Ramos (cell line): ENCODE measurements around the gene ATP1A4.

ENCODE experiments used
- in situ Hi-C: fragments of 300-500 bp; cut with MboI; formaldehyde crosslinking; loops from one replicate; pipeline ENCODE4 v1.14.3; 2022; ENCODE audit warnings: low sequenced_read_pairs; ENCODE audit not compliant: unreplicated experiment

The ATP1A4 gene

DNA sequence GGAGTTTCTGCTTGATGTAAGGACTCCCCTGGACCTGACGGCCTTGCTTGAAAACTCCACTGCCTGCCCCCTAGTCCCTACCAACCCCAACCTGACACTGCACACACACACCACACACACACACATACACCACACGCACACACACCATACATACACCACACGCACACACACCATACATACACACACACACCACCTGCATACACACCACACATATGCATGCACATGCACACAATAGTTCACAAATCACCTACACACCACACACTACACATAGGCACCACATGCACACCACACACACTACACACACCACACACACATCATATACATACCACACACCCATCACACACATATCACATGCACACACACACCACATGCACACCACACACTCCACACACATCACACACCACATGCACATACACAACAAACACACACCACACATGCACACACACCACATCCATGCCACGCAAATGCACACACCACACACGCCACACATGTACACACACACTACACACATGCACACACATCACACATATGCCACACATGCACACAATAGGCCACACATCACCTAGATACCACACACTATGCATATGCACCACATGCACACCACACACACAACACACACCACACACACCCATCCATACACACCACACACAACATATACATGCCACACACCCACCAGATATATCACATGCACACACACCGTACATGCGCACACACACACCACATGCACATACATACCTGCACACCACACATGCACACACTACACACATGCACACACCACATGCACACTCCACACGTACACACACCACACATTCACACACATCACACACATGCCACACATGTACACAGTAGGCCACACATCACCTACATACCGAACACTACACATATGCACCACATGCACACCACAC, 42.7 kb downstream of the ATP1A4 start:
- in situ Hi-C loops: loop anchor here (5.0 to 10.0 kb wide), 3 partner anchors 98 to 421 kb away; no protein-coding TSS in a partner anchor

DNA sequence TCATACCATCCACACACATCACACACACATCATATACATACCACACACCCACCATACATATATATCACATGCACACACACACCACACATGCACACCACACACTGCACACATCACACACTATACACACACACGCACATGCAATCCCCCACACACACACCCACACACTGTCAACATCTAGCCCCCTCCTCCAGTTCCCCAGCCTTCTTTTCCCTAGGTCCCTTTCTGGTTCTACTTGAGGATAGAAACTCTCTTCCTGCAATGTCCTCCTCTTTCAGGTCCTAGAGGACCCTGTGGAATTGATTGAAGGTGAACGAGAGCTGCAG, 43.3 kb downstream of the ATP1A4 start:
- in situ Hi-C loops: loop anchor here (5.0 to 10.0 kb wide), 3 partner anchors 98 to 420 kb away; no protein-coding TSS in a partner anchor

DNA sequence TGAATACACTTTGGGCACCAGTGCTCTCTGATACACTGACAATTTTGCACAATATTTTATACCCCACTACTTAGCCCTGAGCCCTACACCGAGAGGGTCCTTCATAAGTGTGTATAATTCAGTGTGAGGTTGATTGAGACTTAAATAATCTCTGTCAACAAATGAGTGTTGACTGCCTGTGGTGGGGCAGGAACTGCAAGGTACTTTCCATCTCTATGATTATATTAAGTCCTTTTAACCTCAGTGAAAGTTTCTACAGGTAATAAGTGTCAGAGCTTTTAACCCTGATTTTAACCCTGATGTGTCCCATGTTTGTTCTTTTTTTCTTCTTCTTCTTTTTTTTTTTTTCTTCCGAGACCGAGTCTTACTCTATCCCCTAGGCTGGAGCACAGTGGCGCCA, 44.7 kb downstream of the ATP1A4 start:
- in situ Hi-C loops: loop anchor here (10.0 kb wide), 2 partner anchors 179 to 419 kb away; no protein-coding TSS in a partner anchor

DNA sequence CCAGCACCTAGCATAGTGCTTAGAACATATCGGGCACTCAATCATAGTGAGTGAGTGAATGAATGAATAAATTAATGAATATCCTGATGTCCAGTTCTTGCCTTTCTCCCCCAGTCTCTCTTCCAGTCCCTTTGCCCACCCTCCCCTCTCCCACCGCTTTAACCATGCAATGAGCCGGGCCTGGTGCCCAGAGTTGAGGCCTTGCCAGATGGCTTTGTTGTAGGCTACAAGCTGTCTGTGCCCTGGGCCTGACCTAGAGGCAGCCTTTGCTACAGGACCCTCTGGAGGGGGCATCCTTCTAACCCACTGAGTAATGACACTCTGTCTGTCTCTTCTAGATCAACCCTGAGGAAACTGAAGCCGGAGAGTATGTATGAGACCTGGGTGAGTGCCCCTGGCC, 45.8 kb downstream of the ATP1A4 start:
- in situ Hi-C loops: loop anchor here (10.0 kb wide), 2 partner anchors 178 to 418 kb away; no protein-coding TSS in a partner anchor

DNA sequence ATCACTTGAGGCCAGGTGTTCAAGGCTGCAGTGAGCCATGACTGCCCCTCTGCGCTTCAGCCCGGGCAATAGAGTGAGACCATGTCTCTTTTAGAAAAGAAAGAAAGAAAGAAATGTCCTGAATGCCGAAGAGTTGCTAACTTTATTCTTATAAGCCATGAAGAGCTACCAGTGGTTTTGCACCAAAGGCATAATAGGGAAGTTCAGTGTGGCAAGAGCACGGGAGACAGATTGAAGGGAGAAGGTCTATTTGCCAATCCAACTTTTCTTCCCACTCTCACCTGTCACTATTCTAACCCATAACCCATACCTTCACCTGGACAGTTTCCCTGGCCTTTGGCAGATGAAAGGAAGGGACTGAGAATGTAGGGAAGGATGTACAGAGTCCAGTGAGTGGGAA, 49.4 kb downstream of the ATP1A4 start:
- in situ Hi-C loops: no loop called here

DNA sequence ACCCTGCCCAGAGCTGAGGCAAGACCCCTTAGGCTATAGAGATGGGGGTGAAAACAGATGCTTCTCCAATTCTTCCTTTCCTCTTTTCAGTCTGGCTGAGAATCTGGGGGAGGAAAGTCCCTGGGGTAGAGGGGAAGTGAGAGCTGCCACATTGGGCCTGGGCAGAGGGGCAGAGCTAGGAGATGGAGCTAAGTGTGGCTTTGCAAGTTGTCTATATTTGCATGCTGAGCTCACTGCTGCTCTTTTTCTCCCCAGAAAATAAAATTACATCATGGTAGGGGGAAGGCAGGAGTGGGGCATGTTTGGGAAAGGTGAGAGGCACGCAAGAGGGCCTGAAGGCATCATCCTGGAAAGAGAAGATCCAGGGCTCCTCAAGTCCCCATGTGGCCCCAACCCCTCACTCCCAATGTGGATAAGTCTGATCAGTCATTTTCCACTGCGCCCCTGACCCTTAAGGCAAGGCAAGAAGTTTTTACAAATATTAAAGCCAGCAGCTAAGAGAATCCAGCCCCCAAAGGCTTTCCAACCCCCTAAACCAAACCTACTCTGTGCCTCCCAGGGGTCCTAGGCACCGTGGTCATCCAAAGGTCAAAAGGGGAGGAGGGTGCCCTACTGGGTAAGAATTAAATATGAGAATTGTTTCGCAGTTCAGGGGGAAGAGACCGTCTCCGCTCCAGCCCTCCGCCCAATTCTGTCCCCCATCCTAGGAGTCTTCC, 53.3 kb downstream of the ATP1A4 start:
- in situ Hi-C loops: no loop called here

DNA sequence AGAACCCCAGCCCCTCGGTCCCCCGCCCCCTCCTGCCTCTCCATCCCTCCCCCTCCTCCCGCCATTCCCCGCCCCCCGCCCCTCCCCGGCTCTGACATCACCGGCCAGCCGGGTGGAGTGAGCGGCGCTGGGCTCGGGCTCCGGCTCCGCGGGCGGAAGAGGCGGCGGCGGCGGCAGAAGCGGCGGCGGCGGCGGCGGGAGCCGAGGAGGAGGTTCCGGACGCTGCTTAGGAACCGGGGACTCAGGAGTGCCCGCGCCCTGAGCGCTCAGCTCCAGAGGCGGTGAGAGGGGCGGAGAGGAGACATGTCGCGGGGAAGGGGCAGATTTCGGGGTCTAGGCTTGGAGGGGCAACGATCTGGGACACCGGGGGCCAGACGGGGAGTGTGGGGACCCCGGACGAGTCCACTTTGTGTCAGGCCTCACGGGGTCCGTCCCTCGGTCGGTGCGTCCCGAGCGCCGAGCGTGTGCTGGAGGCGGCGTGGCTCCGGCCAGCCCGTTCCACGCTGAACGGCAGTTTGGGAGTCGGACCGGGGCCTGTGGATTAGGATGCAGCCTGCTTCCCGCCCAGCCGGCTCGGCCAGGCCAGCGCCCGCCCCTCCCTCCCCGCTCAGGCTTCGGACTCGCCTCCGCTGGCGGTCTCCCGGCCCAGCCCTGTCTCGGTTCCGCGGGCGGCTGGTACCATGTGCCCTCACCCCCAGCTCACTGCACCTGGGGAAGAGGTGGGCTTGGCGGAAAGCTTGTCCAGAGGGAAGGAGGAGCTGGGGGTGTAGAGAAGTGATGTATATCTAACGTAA, 54.0 kb downstream of the ATP1A4 start, which contains the start of gene PEA15:
Gene PEA15, plus strand, starts transcription at position 143 of the 794 bp plus-strand sequence. CDS start 6,161 bp downstream, outside the sequence.
- in situ Hi-C loops: no loop called here

DNA sequence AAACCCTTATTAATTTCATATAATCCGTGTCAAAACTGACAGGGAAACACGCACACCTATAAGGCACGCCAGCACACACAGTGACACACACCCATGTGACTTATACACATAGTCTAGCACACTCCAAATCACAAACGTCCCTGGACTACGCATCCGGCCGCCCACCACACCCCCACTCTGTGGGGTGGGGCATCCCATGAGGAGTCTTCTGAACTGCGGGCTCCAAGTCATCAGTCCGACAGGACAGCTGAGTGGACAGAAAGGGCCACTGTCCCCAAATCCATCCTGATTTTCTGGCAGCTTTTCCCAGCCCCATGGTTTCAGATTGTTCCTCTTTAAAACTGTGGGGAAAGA, 54.6 kb downstream of the ATP1A4 start:
- in situ Hi-C loops: no loop called here

DNA sequence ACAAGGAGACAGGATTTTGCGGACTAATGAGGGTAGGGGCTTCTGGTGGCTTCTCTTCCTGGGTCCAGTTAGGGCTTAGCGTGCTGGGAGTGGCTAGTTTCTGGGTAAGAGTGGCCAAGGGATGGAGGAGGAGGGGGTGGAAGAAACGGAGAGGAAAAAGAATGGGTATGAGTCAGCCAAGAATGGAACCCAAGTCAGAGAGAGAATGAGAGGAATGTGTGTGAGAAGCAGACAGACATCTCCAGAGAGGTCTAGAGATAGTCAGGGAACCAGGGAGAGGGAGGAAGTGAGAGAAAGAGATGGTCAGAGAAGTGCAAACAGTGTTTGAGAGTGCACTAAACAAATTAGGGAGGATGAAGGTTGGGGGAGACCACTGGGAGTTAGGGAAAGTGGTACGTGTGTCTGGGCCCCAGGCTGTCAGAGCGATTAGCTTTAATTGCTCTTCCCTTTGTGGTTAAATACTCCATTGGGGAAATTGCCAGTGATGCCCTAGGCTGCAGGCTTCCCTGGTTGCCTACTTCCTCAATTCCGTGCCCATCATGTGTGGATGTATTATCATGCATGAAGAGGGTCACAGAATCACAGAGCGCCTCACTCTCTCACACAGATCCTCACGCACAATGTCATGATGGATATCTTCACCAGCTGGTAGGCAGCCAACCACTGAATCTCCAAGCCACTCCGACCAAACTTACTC, 55.2 kb downstream of the ATP1A4 start:
- in situ Hi-C loops: no loop called here

DNA sequence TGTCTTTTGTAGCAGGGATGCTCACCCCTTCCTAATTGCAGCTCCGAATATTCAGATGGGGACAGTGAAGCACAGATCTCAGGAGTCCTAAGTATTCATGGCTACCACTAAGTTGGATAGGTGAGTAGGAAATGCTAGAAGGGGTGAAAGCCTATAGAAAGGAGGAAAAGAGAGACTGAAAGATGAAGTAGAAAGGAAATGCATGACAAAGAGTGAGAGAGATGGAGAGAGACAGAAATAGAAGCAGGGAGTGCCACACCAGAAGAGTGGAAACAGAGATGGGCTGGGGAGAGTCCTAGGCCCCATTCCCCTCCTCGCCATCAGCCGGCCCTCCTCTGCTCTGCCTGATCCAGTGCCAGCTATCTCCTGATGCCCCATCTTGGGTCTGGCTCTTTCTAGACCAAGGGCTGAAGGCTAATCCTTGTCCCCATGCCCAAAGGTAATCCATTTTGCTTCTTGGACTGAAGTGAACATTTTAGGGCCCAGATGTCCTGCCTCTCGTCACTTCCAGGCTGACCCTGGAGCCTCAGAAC, 55.8 kb downstream of the ATP1A4 start:
- in situ Hi-C loops: no loop called here

DNA sequence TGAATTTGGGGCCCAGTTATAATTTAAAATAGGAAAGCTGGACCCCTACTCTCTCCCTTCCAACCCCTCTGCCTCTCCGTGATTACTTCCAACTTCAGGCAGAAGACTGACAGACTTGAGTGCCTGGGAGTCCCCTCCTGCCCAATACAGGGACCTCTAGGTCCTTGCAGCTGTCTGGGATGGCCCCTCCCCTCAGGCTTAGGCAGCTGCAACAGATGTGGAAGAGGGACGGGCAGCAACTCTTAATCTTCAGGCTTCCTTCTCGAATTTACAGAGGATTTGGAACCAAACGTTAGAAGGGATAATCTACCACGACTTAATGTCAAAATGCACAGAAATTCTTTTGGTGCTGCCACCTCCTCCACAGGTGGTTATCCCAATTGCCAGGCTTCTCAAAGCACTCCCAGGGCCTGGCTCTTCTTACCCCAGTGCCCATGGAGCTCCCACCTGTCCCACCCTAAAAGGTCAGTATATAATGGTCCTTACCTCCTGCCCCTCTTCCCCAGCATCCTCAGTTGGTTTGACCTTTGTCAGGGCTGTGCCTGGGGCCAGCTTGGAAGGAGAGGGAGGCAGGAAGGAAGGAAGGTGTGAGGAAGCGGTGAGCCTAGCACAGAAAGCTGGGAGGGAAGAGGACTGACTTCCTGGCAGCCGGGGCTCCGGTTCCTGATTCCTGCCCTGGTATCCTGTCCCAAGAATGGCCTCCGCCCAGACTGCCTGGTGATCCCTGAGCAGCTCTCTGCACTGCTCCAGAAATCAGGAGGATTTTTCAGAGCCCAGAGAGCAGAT, 56.6 kb downstream of the ATP1A4 start:
- in situ Hi-C loops: no loop called here

DNA sequence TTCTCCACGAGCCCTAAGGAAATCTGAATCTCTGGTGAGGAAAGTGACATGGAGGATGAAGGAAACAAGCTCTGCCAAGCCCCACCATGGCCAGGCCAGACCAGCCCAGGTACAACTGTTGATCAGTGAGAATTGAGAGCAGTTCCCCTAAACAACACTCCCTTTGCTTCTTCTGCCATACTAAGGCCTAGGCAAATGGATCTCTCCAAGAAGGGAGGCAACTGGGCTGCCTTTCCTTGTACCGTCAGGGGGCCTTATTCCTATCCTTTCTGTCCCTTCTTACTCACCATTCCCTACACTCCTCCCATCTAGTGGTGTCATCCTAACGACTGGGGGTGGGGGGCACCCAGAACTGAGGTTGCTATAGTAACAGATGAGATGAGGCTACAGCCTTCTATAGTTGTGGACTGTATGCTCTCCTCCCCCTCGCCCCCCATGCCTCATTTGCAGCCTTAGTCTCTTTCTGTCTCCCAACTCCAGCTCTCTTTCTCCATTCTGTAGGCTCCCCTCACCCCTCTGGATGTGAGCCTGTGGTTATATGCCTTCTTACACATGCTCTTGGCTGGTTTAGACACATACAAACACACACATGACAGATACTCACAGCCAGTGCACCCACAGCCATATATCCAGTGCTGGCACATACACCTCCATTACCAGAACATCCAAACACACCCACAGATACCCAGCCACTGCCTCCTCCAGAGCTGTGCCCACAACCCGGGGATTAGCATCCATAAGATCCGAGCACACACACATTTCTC, 57.3 kb downstream of the ATP1A4 start:
- in situ Hi-C loops: no loop called here

DNA sequence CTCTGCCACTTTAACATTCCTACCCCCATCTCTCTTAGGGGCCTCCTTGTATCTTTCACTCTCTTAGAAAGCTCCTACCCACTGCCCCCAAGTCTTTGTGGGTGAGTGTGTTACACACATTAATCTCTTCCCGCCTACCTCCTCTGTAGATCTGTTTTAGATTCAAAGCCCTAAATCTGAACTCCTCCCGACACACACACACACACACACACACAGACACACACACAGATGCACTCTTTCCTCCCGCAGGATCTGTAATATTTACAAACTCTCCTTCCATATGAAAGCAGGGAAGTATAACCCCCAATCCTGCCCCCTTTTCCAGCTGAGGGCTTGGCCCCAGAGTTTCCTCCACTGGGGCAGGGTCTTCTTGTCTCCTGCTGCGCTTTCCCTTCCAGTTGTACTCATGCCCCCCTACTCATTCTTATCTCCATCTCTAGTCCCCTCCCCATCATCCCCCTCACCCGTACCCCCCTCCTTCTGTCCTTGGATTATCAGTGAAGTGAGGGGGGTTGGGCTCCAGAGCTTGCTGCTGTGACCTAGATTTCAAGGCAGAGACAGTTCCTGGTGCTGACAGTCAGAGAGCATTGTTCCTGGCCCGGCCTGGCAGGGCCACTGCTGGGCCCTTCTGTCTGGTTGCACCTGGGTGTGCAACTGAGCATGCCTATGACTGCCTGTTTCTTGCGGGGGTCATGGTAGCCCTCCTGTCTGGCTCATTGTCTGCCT, 58.1 kb downstream of the ATP1A4 start:
- in situ Hi-C loops: no loop called here

DNA sequence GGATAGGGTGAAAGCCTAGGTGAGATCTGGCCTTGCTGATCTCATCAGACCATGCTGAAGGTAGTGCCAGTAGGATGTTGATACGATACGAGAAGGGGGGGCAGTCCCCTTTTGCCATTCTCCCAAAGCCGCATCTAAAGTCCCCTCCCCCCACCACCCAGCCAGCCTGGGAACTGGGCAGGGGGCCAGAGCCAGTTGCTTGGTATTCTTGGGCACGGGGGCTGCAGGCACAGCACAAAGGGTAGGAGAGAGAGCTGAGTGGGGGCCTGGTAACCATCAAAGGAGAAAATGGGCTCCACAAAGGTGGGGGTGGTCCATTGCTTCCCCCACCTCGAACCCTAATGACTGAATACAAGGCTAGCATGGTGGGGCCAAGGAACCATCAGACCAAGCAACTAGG, 59.2 kb downstream of the ATP1A4 start:
- in situ Hi-C loops: no loop called here

DNA sequence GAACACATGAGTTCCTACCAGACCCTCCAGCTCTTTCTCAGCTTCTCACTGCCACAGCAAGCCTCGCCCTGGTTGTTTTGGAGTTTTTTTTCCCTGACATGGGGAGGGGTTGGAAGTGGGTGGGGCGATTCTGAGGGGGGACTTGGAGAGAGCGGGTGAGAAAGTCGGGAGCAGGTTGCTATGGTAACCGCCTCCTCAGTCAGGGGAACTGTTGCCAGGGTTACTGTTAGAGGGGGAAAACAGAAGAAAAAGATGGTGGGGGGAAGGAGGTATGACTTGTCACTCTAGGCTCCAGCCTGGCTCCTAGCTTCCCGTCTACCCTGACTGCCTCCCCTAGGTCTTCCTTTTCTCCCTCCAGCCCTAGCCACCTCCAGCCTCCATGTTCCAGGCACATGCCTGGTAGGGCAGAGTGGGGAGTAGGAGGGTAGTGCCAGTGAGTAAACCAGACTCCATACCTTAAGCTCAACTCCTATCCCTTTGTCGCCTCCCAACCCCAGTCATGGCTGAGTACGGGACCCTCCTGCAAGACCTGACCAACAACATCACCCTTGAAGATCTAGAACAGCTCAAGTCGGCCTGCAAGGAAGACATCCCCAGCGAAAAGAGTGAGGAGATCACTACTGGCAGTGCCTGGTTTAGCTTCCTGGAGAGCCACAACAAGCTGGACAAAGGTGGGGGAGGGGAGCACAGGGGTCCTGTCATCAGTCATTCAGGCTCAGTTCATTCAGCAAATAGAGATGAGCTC, 59.8 kb downstream of the ATP1A4 start:
- in situ Hi-C loops: no loop called here

DNA sequence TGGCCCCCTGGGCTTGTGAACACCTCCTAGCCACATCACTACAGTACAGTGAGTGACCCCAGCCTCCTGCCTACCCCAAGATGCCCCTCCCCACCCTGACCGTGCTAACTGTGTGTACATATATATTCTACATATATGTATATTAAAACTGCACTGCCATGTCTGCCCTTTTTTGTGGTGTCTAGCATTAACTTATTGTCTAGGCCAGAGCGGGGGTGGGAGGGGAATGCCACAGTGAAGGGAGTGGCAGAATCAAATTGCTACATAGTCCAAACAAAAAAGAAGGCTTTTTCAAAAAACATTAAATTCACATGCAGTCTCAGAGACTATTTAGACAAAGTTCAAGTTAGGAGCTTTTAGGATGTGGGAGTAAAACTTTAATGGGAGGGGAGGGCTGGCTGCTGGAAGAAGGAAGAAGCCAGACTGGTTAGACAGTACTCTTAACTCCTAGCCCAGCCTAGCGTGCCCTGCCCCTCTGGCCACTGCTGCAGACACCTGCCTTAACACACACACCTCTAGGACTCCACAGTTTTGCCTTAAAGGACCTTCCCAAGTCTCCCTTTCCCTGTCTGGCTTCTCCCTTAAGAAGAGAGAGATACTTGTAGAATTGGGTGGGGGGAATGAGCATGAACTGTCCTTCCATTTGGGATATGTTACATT, 63.2 kb downstream of the ATP1A4 start:
- in situ Hi-C loops: no loop called here
